Right forelimb (tissue), 1 donor: Measurements from ENCODE around the gene APMAP.
"Not testable (repeated sequence)": the region's sequence is repeated elsewhere in the genome, so short reads cannot be mapped to it uniquely, and the experiment has no call there.

Experiments
- DNase-seq: peaks from one replicate; pipeline ENCODE4 v3.0.0-alpha.2; 2018

APMAP gene

DNA sequence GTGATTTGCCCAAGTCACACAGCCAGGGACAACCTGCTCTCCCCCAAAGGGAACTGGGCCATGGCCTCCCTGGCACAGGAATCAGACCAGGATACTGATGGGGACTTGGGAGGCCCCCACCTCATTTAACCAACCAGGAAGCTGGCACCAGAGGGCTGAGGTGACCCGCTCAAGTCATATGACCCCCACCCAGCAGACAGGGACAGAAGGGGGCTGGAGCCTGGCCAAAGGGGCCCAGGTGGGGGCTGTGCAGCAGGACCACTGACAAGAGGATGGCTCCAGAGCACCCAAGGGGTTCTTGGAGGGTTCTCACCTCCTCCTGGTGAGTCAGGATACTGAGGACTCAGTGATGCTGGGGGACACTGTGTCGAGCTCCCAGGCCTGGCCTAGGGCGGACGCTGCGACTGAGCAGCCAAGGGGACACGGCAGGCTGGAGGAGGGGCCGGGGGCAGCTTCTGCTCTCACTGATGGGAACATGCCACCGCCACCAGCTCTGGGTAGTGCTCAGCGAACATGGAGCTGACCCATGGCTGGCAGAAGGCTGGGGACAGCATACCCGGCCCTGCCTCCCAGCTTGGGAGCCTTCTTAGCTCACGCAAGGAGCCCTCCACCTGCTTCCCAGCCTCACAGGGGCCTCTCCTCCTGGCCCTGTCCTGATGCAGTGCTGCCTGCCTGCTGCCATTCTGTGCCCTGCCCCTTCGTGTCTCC is 42.3 kb downstream of the APMAP start:
- no peak for DNase-seq

DNA sequence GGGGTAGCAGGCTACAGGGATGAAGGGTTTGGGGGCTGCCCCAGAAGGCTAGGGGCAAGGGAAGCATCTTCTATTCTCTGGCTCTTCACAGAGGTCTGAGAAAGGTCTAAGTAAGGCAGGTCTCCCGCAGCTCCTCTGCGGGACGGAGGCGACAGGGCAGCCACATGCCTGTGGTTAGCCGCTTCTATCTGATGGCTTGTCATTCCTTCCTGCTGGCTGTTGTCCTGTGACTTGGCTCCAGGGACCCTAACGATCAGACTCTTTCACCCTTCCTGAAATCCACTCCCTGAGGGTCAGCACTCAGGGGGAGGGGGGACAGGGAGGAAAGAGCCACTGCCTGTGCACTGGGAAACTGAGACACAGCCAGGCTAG is 42.8 kb downstream of the APMAP start:
- no peak for DNase-seq

DNA sequence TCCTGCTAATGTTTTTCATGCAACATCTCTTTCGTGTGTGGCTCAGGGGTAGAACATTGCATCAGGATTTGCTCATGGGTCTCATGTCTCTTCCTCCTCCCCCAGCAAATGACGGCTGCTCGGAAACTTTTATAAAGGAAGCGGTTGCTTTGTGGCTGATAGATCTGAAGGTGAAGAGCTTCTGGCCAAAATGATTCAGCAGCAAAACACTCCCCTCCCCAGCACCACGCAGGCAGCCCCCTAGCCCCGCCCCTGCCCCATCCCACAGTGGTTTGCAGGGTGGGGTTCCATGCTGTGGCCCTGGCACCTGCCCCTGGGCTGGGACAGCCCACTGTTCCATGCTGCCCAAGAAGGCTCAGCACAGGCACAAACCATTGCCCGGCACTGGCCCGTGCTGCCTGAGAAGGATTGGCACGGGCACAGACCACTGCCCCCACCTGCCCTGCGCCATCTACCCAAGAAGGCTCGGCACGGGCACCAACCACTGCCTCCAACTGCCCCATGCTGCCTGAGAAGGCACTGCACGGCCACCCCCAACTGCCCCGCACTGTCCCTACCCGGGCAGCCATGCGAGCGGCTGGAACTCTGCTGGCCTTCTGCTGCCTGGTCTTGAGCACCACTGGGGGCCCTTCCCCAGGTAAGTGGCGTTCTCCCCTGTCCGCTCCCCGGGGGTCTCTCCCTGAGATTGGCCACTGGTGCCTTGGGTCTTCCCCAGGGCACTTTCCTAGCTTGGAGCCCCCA is 43.4 kb downstream of the APMAP start, which contains the start of gene CST7:
CST7 (plus strand) TSS at position 331 of the 741 bp plus-strand sequence; CDS start at position 568, 237 bp downstream.
- DNase-seq, result no peak

DNA sequence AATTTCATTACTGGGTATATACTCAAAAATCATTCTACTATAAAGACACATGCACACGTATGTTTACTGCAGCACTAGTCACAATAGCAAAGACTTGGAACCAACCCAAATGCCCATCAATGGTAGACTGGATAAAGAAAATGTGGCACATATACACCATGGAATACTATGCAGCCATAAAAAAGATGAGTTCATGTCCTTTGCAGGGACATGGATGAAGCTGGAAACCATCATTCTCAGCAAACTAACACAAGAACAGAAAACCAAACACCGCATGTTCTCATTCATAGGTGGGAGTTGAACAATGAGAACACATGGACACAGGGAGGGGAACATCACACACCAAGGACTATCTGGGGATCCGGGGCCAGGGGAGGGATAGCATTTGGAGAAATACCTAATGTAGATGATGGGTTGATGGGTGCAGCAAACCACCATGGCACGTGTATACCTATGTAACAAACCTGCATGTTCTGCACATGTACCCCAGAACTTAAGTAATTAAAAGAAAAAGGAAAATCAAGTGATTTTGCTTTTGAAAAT is 44.1 kb downstream of the APMAP start:
- DNase-seq, result not testable (repeated sequence)

DNA sequence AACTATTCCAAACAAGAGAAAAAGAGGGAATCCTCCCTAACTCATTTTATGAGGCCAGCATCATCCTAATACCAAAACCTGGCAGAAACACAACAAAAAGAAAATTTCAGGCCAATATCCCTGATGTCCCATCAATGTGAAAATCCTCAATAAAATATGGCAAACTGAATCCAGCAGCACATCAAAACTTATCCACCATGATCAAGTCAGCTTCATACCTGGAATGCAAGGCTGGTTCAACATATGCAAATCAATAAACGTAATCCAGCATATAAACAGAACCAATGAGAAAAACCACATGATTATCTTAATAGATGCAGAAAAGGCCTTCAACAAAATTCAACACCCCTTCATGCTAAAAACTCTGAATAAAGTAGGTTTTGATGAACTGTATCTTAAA is 46.2 kb downstream of the APMAP start:
- DNase-seq, result not testable (repeated sequence)

DNA sequence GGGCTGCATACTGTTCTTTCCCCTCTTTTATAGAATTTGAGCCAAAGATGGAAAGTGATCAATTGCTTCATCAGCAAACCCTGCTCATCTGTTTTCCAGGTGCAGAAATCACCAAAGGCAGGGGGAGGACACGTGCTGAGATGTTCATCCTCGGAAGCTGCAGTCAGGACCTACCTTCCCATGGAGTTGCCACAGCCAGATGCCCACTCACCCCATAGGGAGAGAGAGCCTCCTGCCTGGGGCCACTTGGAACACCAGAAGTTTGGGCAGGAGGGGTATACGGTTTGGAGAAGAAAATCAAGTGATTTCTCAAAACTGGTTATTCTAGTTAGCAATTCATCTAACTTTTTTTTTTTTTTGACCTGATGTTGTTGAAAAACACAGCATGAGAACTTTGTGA is 48.8 kb downstream of the APMAP start:
- DNase-seq, result no peak

DNA sequence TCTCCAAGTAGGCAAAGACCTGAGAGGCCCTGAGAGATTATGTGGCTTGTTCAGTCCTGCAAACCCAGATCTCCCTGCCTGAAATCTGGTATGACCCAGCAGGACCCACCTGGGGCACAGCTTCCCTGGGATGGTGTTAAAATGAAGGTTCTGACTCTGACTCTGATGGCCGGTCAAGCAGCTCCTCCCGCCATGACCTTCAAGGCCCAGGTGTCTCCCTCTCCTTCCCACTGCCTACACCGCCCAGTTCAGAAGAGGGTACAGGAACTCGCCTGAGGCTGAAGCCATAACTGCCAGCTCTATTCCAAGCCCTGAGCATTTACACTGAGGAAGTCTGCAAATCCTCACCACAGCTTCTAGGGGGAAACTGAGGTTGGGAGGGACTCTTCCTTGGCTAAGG is 49.4 kb downstream of the APMAP start:
- DNase-seq, result no peak

DNA sequence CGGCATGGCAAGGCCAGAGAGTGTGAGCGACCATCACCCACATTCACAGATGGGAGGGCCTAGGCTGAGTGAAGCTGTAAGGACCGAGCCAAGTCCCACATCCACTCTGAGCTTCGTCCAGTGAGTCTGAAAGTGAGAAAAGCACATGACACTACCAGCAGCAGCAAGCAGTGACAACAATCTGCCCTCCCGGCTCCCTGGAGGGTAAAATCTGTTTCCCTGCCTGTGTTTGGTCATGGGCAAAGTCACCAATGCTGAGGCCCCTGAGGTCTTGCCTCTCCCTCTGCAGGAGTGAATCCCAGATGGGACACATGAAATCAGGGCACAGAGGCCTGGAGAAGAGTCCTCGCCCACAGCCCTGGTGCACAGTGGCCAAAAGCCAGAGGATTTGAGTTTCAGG is 49.9 kb downstream of the APMAP start:
- no peak for DNase-seq

DNA sequence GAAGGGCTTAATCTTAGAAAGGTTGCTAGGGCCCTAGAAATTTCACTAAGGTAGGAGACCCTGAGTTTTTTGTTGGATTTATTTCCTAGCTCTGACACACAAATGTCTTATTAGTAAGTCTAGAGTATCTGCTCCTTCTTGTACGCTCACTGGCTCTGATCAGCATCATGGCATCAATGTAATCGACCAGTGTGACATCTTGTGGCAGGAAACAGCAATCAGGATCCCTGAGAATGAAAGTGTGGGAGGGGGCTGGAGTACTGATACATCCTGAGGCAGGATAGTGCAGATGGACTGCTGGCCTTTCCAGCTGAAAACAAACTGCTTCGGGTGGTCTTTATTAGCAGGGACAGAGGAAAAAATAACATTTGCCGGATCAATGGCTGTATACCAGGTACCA is 53.5 kb downstream of the APMAP start:
- DNase-seq, result no peak

DNA sequence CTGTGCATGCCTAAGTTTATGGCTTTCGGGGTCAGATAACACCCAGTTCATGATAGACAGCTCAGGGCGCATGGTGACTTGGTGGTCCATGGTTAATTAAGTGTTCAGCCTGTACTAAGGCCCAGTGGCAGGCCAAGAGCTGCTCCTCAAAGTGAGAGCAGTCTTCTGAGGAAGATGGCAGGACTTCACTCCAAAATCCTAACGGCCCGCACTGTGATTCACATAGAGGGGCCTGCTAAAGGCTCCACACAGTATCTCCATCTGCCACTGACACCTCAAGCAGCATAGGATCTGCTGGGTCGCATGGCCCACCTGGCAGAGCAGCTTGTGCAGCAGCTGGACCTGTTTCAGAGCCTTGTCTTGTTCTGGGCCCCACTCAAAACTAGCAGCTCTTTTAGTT is 54.1 kb downstream of the APMAP start:
- DNase-seq, result no peak

DNA sequence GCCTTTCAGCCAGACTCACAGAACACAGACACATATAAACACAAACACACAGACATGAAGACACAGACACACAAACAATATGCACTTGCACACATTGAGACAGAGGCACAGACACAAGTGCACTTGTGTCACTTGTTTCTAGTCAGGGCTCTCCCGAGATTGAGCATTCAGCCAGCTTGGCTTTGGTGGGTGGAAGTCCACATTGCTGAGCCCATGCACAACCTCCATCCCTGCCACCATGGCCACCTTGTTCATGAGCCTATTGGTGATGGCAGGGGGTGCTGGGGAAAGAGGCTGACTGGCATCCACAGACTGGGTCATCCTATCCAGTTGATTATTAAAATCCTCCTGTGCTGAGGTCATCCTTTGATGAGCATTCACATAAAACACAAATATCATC is 55.0 kb downstream of the APMAP start:
- DNase-seq, result no peak

DNA sequence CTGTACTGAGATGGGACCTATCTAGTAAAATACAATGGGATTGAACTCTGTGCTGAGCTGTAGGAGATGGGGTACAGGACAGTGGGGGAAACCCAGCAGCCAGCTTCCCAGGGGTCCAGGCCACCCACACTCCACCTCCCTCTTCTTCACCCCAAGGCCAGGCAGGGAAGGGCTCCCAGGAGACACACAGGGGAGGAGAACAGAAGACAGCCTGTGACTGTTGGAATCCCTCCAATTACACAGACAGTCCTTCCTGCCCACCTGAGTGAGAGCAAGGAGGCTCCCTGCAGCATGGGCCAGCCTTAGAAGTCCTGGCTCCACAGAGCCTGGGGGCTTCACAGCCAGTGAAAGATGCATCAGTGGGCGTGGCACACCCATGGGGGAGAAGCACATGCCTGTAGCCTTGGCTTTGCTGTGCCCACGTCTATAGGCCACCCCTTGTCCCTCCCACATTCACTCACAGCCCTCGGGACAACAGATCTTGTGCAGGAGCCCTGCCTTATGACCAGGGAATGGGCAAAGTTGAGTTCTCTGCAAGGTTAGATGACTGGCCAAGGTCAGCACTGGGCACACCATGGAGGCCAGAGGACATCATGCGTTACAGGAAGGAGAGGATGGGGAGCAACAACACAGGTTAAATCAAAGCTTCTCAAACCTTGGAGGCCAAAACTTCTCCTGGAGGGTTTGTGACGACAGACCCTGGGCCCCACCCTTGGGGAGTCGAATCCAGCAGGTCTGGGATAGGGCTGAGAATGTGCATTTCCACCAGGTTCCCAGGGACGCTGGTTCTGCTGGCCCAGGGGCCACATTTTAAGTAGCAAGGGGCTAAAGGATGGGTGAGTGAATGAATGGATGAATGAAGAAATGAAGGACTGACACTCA is 55.8 kb downstream of the APMAP start:
- no peak for DNase-seq

DNA sequence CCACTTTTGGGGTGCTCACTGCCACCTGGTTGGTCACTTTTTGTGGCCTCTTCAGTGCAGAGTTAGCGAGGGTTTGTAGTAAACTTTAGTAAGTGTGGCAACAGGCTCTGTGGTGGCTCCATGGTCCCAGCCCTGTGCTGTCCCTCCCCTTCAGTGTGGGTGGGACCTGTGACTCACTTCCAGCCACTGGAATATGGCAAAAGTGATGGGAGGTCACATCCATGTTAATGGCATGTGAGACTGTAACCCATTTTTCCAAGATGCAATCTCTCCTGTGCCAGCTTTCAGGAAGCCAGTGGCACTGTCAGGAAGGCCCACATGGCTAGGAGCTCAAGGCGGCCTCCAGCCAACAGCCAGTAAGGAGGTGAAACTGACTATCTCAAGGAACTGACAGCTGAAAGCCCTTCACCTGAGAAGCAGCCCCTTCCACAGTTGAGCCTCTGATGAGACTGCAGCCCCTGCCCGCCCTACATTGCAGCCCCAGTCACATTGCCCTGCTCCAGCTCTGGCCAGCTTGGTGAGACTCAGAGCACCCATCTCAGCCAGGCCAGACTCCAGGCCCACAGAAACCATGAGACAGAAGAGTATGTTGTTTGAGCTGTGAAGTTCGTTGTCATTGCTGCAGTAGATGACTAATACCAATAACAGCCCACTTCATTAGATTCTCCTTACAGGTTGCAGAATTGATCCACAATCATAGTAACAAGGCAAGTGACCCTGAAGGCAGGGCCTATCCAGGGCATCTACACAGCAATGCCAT is 56.6 kb downstream of the APMAP start:
- no peak for DNase-seq

DNA sequence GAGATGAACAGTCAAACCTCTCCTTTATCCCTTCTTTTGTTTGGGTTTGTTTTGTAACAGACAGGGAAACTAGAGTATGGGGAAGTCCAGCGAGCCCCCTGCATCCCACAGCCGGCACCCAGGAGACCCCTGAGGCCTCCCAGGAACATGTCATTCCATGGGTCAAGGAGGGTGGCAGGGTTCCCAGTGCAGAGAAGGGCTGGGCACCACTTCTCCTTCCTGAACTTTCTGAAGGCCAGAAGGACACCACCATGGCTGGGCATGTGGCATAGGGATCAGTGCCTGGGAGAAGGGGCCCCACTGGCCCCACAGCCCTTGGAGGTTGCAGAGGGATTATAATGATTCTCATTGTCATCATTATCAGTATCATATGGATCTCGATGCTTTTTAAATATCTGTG is 57.4 kb downstream of the APMAP start:
- no peak for DNase-seq

DNA sequence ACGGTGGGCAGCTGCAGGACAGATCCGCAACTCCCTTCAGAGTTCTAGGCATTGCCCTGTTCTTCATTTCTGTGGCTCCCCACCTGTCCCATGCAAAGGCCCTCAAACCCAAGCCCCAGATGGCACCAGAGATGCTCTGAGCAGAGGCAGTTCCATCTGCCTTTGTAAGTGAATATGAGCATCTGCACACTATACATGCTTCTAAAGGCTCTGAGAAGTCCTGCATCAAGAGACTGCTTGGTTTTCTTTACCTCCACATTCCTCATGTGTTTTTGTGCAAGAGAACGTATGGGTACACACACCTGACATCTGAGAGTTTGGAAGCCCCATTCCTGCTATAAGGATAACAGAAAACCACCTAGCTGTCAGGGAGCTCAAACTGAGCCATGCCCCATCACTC is 57.8 kb downstream of the APMAP start:
- no peak for DNase-seq

DNA sequence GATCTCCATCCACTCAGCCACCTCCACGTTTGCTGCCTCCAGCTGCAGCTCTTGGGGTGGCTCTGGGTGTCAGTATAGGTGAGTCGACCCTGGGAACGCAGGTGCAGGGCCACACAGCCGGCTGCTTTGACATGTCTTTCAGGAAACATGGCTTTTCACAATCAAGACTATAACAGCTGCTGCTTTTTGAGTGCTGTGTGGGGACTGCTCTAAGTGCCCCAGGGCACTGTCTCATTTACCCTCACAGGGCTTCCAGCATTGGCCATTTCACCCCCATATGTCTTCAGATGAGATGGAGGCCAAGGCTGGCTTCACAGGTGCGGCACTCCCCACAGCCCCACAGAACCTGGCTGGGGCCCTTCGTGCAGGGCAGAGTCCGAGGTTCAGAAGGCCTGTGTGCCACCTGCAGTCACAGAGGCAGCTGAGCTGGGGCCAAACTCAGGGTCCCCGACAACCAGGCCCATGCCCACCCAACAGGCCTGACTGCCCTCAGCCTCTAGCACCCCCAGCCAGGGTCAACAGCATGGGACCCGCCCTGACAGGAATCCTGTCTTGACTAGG is 58.4 kb downstream of the APMAP start:
- DNase-seq, result no peak

DNA sequence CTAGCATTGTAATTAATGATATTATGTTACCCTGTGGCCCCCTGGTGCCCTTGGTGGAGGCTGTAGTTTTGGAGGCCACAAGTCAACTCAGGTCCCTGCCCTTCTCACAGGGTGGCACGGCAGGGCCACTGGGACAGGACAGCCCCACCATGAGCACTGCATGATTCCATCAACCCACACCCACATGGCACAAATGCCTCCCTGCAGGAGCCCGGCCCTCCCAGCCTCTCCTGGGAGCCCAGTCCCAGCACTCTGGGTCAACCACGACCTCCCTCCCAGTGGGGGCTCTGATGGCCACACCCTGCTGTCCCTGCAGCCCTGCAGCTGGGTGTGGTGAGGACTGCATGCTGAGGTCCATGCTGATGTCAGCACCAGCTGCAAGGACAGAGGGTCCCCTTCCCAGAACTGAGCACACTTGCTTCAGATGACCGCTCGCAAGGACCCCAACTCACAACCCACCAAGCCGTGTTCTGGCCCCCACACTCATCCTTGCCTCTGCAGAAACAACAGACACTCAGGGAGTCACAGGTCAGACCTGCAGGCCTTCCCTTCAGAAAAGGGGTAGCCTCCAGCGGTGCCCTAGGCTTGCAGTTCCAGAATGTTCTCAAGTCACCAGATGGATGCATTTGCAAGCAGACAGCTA is 59.2 kb downstream of the APMAP start:
- no peak for DNase-seq

DNA sequence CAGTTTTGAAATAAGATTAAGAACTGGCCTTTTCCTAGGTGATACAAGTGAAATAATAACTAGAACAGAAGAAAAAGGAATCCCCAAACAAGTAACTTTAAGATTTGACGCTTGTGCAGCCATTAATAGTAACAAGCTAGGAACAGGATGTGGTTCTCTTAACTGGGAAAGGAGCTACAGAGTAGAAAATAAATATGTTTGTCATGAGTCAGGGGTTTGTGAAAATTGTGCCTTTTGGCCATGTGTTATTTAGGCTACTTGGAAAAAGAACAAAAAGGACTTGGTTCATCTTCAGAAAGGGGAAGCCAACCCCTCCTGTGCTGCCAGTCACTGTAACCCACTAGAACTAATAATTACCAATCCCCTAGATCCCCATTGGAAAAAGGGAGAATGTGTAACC is 60.7 kb downstream of the APMAP start:
- not testable (repeated sequence) for DNase-seq

DNA sequence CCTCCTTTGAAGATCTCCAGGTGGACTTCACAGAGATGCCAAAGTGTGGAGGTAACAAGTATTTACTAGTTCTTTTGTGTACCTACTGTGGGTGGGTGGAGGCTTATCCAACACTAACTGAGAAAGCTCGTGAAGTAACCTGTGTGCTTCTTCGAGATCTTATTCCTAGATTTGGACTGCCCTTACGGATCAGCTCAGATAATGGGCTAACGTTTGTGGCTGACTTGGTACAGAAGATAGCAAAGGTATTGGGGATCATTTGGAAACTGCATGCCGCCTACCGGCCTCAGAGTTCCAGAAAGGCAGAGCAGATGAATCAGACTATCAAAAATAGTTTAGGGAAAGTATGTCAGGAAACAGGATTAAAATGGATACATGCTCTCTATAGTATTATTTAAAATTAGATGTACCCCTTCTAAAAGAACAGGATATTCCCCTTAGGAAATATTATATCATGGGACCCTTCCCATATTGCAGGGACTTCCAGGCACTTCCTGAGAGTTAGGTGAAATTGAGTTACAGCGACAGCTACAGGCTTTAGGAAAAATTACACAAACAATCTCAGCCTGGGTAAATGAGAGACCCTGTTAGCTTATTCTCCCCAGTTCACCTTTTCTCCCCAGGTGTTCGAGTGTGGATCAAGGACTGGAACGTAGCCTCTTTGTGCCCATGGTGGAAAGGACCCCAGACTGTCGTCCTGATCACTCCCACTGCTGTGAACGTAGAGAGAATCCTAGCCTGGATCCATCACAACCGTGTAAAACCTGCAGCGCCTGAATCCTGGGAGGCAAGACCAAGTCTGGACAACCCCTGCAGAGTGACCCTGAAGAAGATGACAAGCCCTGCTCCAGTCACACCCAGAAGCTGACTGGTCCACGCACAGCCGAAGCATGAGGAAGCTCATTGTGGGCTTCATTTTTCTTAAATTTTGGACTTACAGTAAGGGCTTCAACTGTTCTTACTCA is 61.5 kb downstream of the APMAP start:
- DNase-seq, result not testable (repeated sequence)
